Esophagus muscularis mucosa (tissue), 3 donors: Measurements from ENCODE around the gene STX8.

Experiments used
- CTCF ChIP-seq, 3 experiments: fragments of 200-600 bp in 2 of 3; fragments of 450-650 bp in 1 of 3; sonication (generic) in 2 of 3; IDR thresholded peaks; one replicate each; pipeline ENCODE4 v1.5.1; 2017 to 2019; ENCODE audit warnings: antibody characterized with exemption in 3 of 3, mild to moderate bottlenecking in 2 of 3, moderate library complexity in 1 of 3
- POLR2A ChIP-seq: fragments of 450-650 bp; IDR thresholded peaks from one replicate; pipeline ENCODE4 v1.6.1; 2017; ENCODE audit warnings: antibody characterized with exemption, moderate library complexity, mild to moderate bottlenecking, low read depth
- POLR2AphosphoS5 ChIP-seq, 2 donors: sonication (generic); formaldehyde crosslinking; IDR thresholded peaks; one replicate each; pipeline ENCODE4 v1.6.1; 2017; ENCODE audit warnings: antibody characterized with exemption in 2 of 2

- TF ChIP-seq CTCF (IDR thresholded peaks at IDR 0.05), result no peak
- TF ChIP-seq POLR2A, result no peak
- no peak for TF ChIP-seq POLR2AphosphoS5 (IDR thresholded peaks at IDR 0.05)
Observed at GRCh38 chr17:9315360-9315759, 260.3 kb downstream of the STX8 start.
